Measurements from ENCODE around the gene FUZ.

Gene FUZ

DNA sequence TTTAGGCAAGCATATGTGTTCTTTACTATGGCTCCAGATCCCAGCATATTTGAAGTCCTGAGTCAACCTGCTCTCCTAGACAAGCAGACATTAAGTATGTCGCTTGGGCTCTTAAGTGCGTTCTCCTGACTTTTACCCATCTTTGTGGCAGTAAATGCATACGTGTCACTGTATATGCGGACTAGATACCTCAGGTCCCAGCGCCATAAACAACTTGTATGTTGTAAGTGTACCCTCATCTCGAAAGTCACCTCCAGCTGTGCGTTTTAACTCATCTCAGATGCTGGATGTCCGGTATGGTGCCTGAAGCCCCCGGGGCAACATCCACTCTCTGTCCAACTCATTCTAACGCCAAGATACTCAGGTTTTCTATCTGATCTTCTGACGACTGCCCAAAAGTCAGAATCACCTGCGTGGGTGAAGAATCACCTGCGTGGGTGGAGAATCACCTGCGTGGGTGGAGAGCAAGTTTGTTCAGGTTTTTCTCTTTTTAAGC, 39.6 kb upstream of the FUZ start:
- H3K9me3 ChIP-seq (ENCODE audit: insufficient read depth, low read depth, low read length), result no peaks in the 10 kb centered on the region
- peaks cover 50% of the 10 kb centered on the region for H4K20me1 ChIP-seq (ENCODE audit: insufficient read depth, low read length, poor library complexity, severe bottlenecking)
- H3K4me2 ChIP-seq (ENCODE audit: low read depth, low read length, poor library complexity, severe bottlenecking), result peak overlapping the region; percentile 95
- no peaks in the 10 kb centered on the region for H3K9me2 ChIP-seq (replicated peaks; ENCODE audit: low read depth, low read length)
- H3K4me1 ChIP-seq (ENCODE audit: insufficient read depth, low read length, poor library complexity, severe bottlenecking), result peaks cover 32% of the 10 kb centered on the region
- TF ChIP-seq EZH2phosphoT487 (IDR thresholded peaks at IDR 0.05; ENCODE audit: borderline replicate concordance), result no peak
- no peak for TF ChIP-seq CTCF (conservative IDR thresholded peaks at IDR 0.05; ENCODE audit: low read length)
- H3K79me2 ChIP-seq (ENCODE audit: insufficient read depth, low read length), result peaks cover 37% of the 10 kb centered on the region
- H3F3A ChIP-seq (ENCODE audit: low read depth), result 0 out of 2 replicates have a peak, but pooled peaks cover 3% of the 10 kb centered on the region
- no peaks in the 10 kb centered on the region for H3K27me3 ChIP-seq (ENCODE audit: insufficient read depth, low read length, poor library complexity, severe bottlenecking)
- H2AFZ ChIP-seq (ENCODE audit: low read length), result no peak overlapping the region
- peak overlapping the region; percentile 99 for H3K4me3 ChIP-seq (ENCODE audit: low read length, poor library complexity, severe bottlenecking)
- peak overlapping the region; percentile 68 for H3K9ac ChIP-seq (ENCODE audit: low read depth, low read length, poor library complexity, severe bottlenecking)
- H3K36me3 ChIP-seq (ENCODE audit: insufficient read depth, low read length), result peaks cover 25% of the 10 kb centered on the region; the same call in 1 of the 2 replicates

DNA sequence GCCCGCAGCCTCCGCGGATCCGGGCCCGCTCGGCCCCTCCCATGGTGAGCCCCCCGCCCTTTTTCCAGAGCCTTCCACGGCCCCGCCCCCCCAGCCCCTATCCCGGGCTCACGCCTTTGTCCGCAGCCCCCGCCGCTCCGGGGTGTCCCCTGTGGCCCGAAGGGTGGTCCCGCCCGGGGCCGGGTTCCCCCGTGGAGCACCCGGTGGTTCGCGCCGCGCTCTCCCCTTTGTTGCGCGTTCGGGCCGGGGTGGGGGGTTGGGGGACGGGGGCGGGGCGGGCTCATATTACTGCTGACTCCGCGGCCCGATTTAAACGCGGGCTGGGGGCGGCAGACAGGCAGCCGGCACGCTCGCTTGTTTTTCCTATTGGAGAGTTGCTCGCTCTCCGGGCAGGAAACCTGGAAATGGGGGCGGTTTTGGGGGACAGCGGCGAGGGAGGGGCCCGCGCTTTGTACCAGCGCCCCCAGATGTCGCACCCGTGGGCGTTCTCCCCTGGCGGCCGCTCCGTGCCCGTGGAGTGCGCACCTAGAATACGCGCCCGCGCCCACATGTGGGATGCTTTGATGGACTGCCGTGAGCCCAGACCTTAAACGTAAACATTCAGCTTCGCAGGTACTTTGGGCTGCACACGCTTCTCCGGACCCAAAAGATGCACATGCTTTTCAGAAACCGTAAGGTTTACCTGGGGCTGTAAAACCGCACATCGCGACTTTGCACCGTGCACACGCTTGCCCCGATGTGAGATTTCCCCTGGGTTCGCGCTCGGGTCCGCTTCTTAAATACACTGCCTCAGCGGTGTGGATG, 38.6 kb upstream of the FUZ start:
- no peak overlapping the region for H2AFZ ChIP-seq (ENCODE audit: low read length)
- peaks cover 37% of the 10 kb centered on the region for H3K79me2 ChIP-seq (ENCODE audit: insufficient read depth, low read length)
- peak overlapping the region; percentile 99 for H3K4me3 ChIP-seq (ENCODE audit: low read length, poor library complexity, severe bottlenecking)
- peak overlapping the region; percentile 68 for H3K9ac ChIP-seq (ENCODE audit: low read depth, low read length, poor library complexity, severe bottlenecking)
- H3K9me3 ChIP-seq (ENCODE audit: insufficient read depth, low read depth, low read length), result no peaks in the 10 kb centered on the region
- H3K9me2 ChIP-seq (replicated peaks; ENCODE audit: low read depth, low read length), result no peaks in the 10 kb centered on the region
- H3K27me3 ChIP-seq (ENCODE audit: insufficient read depth, low read length, poor library complexity, severe bottlenecking), result no peaks in the 10 kb centered on the region
- H3K4me2 ChIP-seq (ENCODE audit: low read depth, low read length, poor library complexity, severe bottlenecking), result peak overlapping the region; percentile 95
- H3K36me3 ChIP-seq (ENCODE audit: insufficient read depth, low read length), result peaks cover 14% of the 10 kb centered on the region; the same call in 1 of the 2 replicates
- H4K20me1 ChIP-seq (ENCODE audit: insufficient read depth, low read length, poor library complexity, severe bottlenecking), result peaks cover 42% of the 10 kb centered on the region
- 0 out of 2 replicates have a peak, but pooled peaks cover 3% of the 10 kb centered on the region for H3F3A ChIP-seq (ENCODE audit: low read depth)
- TF ChIP-seq EZH2phosphoT487 (IDR thresholded peaks at IDR 0.05; ENCODE audit: borderline replicate concordance) (no peak), CTCF (conservative IDR thresholded peaks at IDR 0.05; ENCODE audit: low read length) (no peak)
- peaks cover 32% of the 10 kb centered on the region for H3K4me1 ChIP-seq (ENCODE audit: insufficient read depth, low read length, poor library complexity, severe bottlenecking)

DNA sequence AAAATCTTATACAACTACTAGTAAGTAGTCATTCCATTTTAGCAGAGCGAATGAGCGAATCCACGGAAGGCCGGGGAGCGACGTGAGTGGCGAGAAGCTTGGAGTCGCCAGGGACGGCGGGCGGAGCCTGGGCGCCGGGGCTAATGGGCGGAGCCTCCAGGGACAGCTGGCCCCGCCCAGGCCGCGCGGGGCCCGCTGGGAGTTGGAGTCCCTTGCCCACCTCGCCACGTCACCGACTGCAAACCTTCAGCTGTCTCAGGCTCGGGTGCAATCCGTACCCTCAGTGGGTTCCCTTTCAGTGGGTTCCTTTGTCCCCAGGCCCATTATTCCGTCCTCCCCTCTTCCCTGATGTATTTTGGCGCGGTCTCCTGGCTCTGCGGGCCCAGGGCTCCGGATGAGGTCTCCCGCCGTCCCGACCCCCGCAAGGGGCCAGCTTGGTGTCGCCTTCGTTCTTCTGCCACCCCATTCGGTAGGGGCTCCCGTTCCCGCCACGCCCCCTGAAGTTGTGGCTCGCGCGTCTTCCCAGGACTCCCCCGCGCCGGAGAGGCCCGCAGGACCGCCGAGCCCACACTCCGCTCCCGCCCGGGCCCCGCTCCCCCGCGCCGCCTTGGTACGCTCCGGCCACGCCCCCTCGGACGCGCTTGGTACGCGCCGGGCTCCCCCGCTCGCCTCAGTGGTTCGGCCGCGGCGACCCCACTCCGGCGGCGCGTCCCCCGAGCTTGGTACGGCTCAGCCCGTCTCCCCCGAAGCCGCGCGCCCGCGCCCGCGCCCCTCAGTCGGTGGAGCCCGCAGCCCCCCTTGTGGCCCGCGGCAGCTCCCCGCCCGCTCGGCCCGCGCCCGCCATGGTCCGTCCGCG, 37.6 kb upstream of the FUZ start, which contains the start of gene PTOV1:
PTOV1 (plus strand) TSS at position 673 of the 856 bp plus-strand sequence.
- peak within 1 kb of the TSS; percentile 95 for H3K4me2 ChIP-seq (ENCODE audit: low read depth, low read length, poor library complexity, severe bottlenecking)
- peaks cover 39% of the 10 kb centered on the region for H4K20me1 ChIP-seq (ENCODE audit: insufficient read depth, low read length, poor library complexity, severe bottlenecking)
- peak within 1 kb of the TSS; percentile 90 for H3K9ac ChIP-seq (ENCODE audit: low read depth, low read length, poor library complexity, severe bottlenecking)
- peaks cover 5% of the 10 kb centered on the region; the same call in 1 of the 2 replicates for H3K36me3 ChIP-seq (ENCODE audit: insufficient read depth, low read length)
- no peak for TF ChIP-seq EZH2phosphoT487 (IDR thresholded peaks at IDR 0.05; ENCODE audit: borderline replicate concordance)
- TF ChIP-seq CTCF (conservative IDR thresholded peaks at IDR 0.05; ENCODE audit: low read length), result no peak
- peaks cover 37% of the 10 kb centered on the region for H3K79me2 ChIP-seq (ENCODE audit: insufficient read depth, low read length)
- H3F3A ChIP-seq (ENCODE audit: low read depth), result 0 out of 2 replicates have a peak, but pooled peaks cover 3% of the 10 kb centered on the region
- peak within 1 kb of the TSS; percentile 99 for H3K4me3 ChIP-seq (ENCODE audit: low read length, poor library complexity, severe bottlenecking)
- no peaks in the 10 kb centered on the region for H3K27me3 ChIP-seq (ENCODE audit: insufficient read depth, low read length, poor library complexity, severe bottlenecking)
- no peaks in the 10 kb centered on the region for H3K9me3 ChIP-seq (ENCODE audit: insufficient read depth, low read depth, low read length)
- H3K4me1 ChIP-seq (ENCODE audit: insufficient read depth, low read length, poor library complexity, severe bottlenecking), result peaks cover 32% of the 10 kb centered on the region
- no peaks in the 10 kb centered on the region for H3K9me2 ChIP-seq (replicated peaks; ENCODE audit: low read depth, low read length)
- H2AFZ ChIP-seq (ENCODE audit: low read length), result peak within 1 kb of the TSS; percentile 99

All from Loucy (cell line).